Measurements from ENCODE around the gene GAS7.

The GAS7 gene

GRCh38 chr17:9968881-9969280, 229.5 kb downstream of the GAS7 start:
- no peak for DNase-seq (ENCODE audit: low read depth, low spot score)
- no peak for TF ChIP-seq CTCF (IDR thresholded peaks at IDR 0.05; ENCODE audit: insufficient read depth, low read length, missing control alignments)
- POLR2A ChIA-PET, result no interaction called here
- CTCF ChIA-PET, result interaction anchor here (1.1 to 6.5 kb wide), 10 partner anchors 9 to 649 kb away, joined by 3 to 62 read pairs (median 6); no protein-coding TSS in a partner anchor
- no peak overlapping the region for H3K4me3 ChIP-seq (ENCODE audit: low read depth, low read length)

GRCh38 chr17:9968008-9968407, 230.4 kb downstream of the GAS7 start:
- DNase-seq (ENCODE audit: low read depth, low spot score), result no peak
- CTCF ChIA-PET, result interaction anchor here (1.0 to 6.5 kb wide), 10 partner anchors 9 to 649 kb away, joined by 3 to 62 read pairs (median 6); no protein-coding TSS in a partner anchor
- POLR2A ChIA-PET, result no interaction called here
- no peak for TF ChIP-seq CTCF (IDR thresholded peaks at IDR 0.05; ENCODE audit: insufficient read depth, low read length, missing control alignments)
- no peak overlapping the region for H3K4me3 ChIP-seq (ENCODE audit: low read depth, low read length)

GRCh38 chr17:9959377-9959981, 238.9 kb downstream of the GAS7 start:
- CTCF ChIA-PET, result interaction anchor here (0.7 to 4.1 kb wide), 10 partner anchors 9 to 657 kb away, joined by 3 to 38 read pairs (median 4); no protein-coding TSS in a partner anchor
- POLR2A ChIA-PET, result no interaction called here
- no peak overlapping the region for H3K4me3 ChIP-seq (ENCODE audit: low read depth, low read length)
- DNase-seq (ENCODE audit: low read depth, low spot score), result no peak
- TF ChIP-seq CTCF (IDR thresholded peaks at IDR 0.05; ENCODE audit: insufficient read depth, low read length, missing control alignments), result peak; percentile 82

GRCh38 chr17:9958586-9959281, 239.7 kb downstream of the GAS7 start:
- no peak for DNase-seq (ENCODE audit: low read depth, low spot score)
- H3K4me3 ChIP-seq (ENCODE audit: low read depth, low read length), result no peak overlapping the region
- ChIA-PET POLR2A (no interaction called here), CTCF (interaction anchor here (0.7 to 4.1 kb wide), 11 partner anchors 10 to 658 kb away, joined by 3 to 38 read pairs (median 4); no protein-coding TSS in a partner anchor)
- TF ChIP-seq CTCF (IDR thresholded peaks at IDR 0.05; ENCODE audit: insufficient read depth, low read length, missing control alignments), result no peak

- TF ChIP-seq CTCF (IDR thresholded peaks at IDR 0.05; ENCODE audit: insufficient read depth, low read length, missing control alignments), result no peak
- H3K4me3 ChIP-seq (ENCODE audit: low read depth, low read length), result no peak overlapping the region
- ChIA-PET POLR2A (no interaction called here), CTCF (interaction anchor here (1.7 to 4.1 kb wide), 2 partner anchors 32 to 271 kb away, joined by 3 to 38 read pairs; no protein-coding TSS in a partner anchor)
- no peak for DNase-seq (ENCODE audit: low read depth, low spot score)
Measured at GRCh38 chr17:9957244-9957643, 241.2 kb downstream of the GAS7 start.

GRCh38 chr17:9956474-9957131, 241.8 kb downstream of the GAS7 start:
- POLR2A ChIA-PET, result interaction anchor here (0.6 kb wide), 1 partner anchor 26 kb away, joined by 3 read pairs; no protein-coding TSS in a partner anchor
- no peak overlapping the region for H3K4me3 ChIP-seq (ENCODE audit: low read depth, low read length)
- no peak for TF ChIP-seq CTCF (IDR thresholded peaks at IDR 0.05; ENCODE audit: insufficient read depth, low read length, missing control alignments)
- CTCF ChIA-PET, result interaction anchor here (3.2 to 4.1 kb wide), 2 partner anchors 28 to 31 kb away, joined by 14 to 38 read pairs; no protein-coding TSS in a partner anchor
- no peak for DNase-seq (ENCODE audit: low read depth, low spot score)
